ENCODE data around the gene OOSP1. TPM values are rescaled to one million over a fixed set of nuclear protein-coding genes. Genes with fewer than 3 reads are reported as not detected.
"Not testable (repeated sequence)": the region's sequence is repeated elsewhere in the genome, so short reads cannot be mapped to it uniquely, and the experiment has no call there.

OOSP1 gene
- not detected for total RNA-seq

GRCh38 chr11:59938132-59938531 is at the start of gene OOSP1:
OOSP1 (plus strand) TSS chr11:59938432; CDS start chr11:59938455, 23 bp downstream.
- no peak for DNase-seq
- Mint-ChIP-seq H3K27ac (no peak within 1 kb of the TSS), H3K4me1 (ENCODE audit: low read depth) (no peaks in the 10 kb centered on the region), H3K4me3 (no peak within 1 kb of the TSS), H3K36me3 (no peaks in the 10 kb centered on the region), H3K9me3 (no peaks in the 10 kb centered on the region), H3K27me3 (peaks cover 13% of the 10 kb centered on the region)
- POLR2A ChIA-PET: no interaction called here
- CTCF ChIA-PET: no interaction called here
- intact Hi-C loops (cut with micrococcal nuclease): no loop called here

GRCh38 chr11:59891781-59892181 is 46.5 kb upstream of the OOSP1 start:
- no peak overlapping the region for H3K27ac Mint-ChIP-seq
- peaks cover 11% of the 10 kb centered on the region for H3K27me3 Mint-ChIP-seq
- ChIA-PET CTCF (no interaction called here), POLR2A (no interaction called here)
- no peak for DNase-seq
- no peak overlapping the region for H3K4me3 Mint-ChIP-seq
- intact Hi-C loops (cut with micrococcal nuclease): no loop called here
- peaks cover 16% of the 10 kb centered on the region for H3K36me3 Mint-ChIP-seq
- H3K9me3 Mint-ChIP-seq: peaks cover 39% of the 10 kb centered on the region
- no peaks in the 10 kb centered on the region for H3K4me1 Mint-ChIP-seq (ENCODE audit: low read depth)

- ChIA-PET POLR2A (no interaction called here), CTCF (no interaction called here)
- H3K9me3 Mint-ChIP-seq: peaks cover 19% of the 10 kb centered on the region
- H3K27ac Mint-ChIP-seq: no peak overlapping the region
- no peaks in the 10 kb centered on the region for H3K4me1 Mint-ChIP-seq (ENCODE audit: low read depth)
- DNase-seq: no peak
- H3K36me3 Mint-ChIP-seq: peaks cover 7% of the 10 kb centered on the region
- no peak overlapping the region for H3K4me3 Mint-ChIP-seq
- H3K27me3 Mint-ChIP-seq: peaks cover 9% of the 10 kb centered on the region
- intact Hi-C loops (cut with micrococcal nuclease): no loop called here
These were observed 43.6 kb upstream of the OOSP1 start for GRCh38 chr11:59894616-59895015.

- Mint-ChIP-seq H3K9me3 (peaks cover 3% of the 10 kb centered on the region), H3K4me3 (no peak overlapping the region), H3K36me3 (no peaks in the 10 kb centered on the region), H3K27ac (no peak overlapping the region), H3K4me1 (ENCODE audit: low read depth) (no peaks in the 10 kb centered on the region), H3K27me3 (peaks cover 9% of the 10 kb centered on the region)
- ChIA-PET CTCF (no interaction called here), POLR2A (no interaction called here)
- DNase-seq: no peak
- intact Hi-C loops (cut with micrococcal nuclease): no loop called here
These were observed 40.2 kb upstream of the OOSP1 start for GRCh38 chr11:59898046-59898445.

DNA sequence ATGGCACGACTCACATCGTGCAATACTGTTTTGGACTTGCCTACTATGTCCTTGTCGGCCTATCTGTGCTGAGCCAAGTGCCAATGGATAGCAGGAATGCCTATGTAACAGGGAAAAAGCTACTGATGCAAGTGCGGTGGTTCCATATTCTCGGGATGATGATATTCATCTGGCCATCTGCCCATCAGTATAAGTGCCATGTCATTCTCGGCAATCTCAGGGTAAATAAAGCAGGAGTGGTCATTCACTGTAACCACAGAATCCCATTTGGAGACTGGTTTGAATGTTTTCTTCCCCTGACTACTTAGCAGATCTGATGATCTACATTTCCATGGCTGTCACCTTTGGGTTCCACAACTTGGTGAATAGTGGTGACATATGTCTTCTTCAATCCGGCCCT is 39.6 kb upstream of the OOSP1 start:
- no peaks in the 10 kb centered on the region for H3K36me3 Mint-ChIP-seq
- H3K4me1 Mint-ChIP-seq (ENCODE audit: low read depth): no peaks in the 10 kb centered on the region
- ChIA-PET CTCF (no interaction called here), POLR2A (no interaction called here)
- no peak overlapping the region for H3K4me3 Mint-ChIP-seq
- intact Hi-C loops (cut with micrococcal nuclease): no loop called here
- no peak for DNase-seq
- peaks cover 9% of the 10 kb centered on the region for H3K27me3 Mint-ChIP-seq
- H3K27ac Mint-ChIP-seq: no peak overlapping the region
- peaks cover 3% of the 10 kb centered on the region for H3K9me3 Mint-ChIP-seq

DNA sequence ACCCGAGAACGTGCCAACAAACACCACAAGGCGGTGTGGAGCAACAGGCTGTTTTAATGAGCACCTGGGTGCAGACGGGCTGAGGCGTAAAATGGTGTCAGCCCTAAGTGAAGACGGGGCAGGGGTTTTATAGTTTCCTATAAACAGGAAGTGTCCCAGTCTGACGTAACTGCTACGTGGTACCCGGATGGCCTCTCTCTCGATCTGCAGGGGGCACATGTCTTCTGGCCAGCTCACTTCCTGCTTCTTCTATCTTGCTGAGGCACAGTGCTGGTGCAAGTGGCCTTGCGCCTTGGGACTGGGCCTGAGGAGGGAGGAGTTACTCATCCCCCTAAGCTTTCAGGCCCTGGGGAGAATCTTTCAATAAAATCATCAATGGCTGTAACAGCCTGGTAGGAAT is 38.7 kb upstream of the OOSP1 start:
- ChIA-PET POLR2A (no interaction called here), CTCF (no interaction called here)
- no peak for DNase-seq
- Mint-ChIP-seq H3K9me3 (peaks cover 3% of the 10 kb centered on the region), H3K4me1 (ENCODE audit: low read depth) (no peaks in the 10 kb centered on the region), H3K27me3 (peaks cover 3% of the 10 kb centered on the region), H3K4me3 (no peak overlapping the region), H3K27ac (no peak overlapping the region), H3K36me3 (no peaks in the 10 kb centered on the region)
- intact Hi-C loops (cut with micrococcal nuclease): no loop called here

GRCh38 chr11:59900366-59901126 is 37.7 kb upstream of the OOSP1 start:
- Mint-ChIP-seq H3K4me3 (no peak overlapping the region), H3K27me3 (no peaks in the 10 kb centered on the region), H3K9me3 (peaks cover 7% of the 10 kb centered on the region), H3K4me1 (ENCODE audit: low read depth) (no peaks in the 10 kb centered on the region), H3K36me3 (no peaks in the 10 kb centered on the region), H3K27ac (no peak overlapping the region)
- DNase-seq: no peak
- CTCF ChIA-PET: no interaction called here
- intact Hi-C loops (cut with micrococcal nuclease): no loop called here
- POLR2A ChIA-PET: no interaction called here

DNA sequence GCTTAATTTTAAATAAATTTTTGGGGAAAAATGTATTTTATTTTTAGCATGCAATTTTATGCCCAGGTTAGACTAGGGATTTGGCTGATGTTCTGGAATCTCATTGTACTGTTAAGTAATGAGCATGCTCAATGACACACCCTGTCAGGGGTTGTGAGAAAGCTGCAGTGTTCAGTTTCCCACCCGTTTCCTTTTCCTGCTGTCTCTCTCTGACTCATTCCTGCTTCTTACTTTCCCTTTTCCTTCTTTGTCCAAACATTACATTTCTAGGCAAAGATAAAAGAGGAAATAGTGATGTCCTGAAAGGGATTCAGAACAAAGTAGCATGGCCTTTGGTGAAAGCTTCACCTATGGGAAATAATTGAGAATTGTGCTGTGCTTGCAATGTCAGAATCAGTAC is 36.9 kb upstream of the OOSP1 start:
- no peaks in the 10 kb centered on the region for H3K27me3 Mint-ChIP-seq
- peaks cover 7% of the 10 kb centered on the region for H3K9me3 Mint-ChIP-seq
- no peaks in the 10 kb centered on the region for H3K4me1 Mint-ChIP-seq (ENCODE audit: low read depth)
- ChIA-PET CTCF (interaction anchor here (0.7 kb wide), 1 partner anchor 90 kb away, joined by 5 read pairs; no protein-coding TSS in a partner anchor), POLR2A (no interaction called here)
- intact Hi-C loops (cut with micrococcal nuclease): no loop called here
- no peak overlapping the region for H3K4me3 Mint-ChIP-seq
- no peaks in the 10 kb centered on the region for H3K36me3 Mint-ChIP-seq
- no peak for DNase-seq
- H3K27ac Mint-ChIP-seq: no peak overlapping the region

GRCh38 chr11:59903569-59903968 is 34.7 kb upstream of the OOSP1 start:
- intact Hi-C loops (cut with micrococcal nuclease); DNase-seq; POLR2A ChIA-PET; H3K9me3 Mint-ChIP-seq; CTCF ChIA-PET; H3K27ac Mint-ChIP-seq; H3K4me1 Mint-ChIP-seq (ENCODE audit: low read depth); H3K36me3 Mint-ChIP-seq; H3K27me3 Mint-ChIP-seq; H3K4me3 Mint-ChIP-seq: not testable (repeated sequence)

GRCh38 chr11:59918480-59918879 is 19.8 kb upstream of the OOSP1 start:
- DNase-seq: no peak
- no peaks in the 10 kb centered on the region for H3K4me1 Mint-ChIP-seq (ENCODE audit: low read depth)
- peaks cover 2% of the 10 kb centered on the region for H3K27me3 Mint-ChIP-seq
- peaks cover 41% of the 10 kb centered on the region for H3K9me3 Mint-ChIP-seq
- no peak overlapping the region for H3K27ac Mint-ChIP-seq
- intact Hi-C loops (cut with micrococcal nuclease): loop anchor here (2.0 kb wide), 1 partner anchor 164 kb away; the partner anchor contains the start of gene STX3
- no peak overlapping the region for H3K4me3 Mint-ChIP-seq
- H3K36me3 Mint-ChIP-seq: peaks cover 12% of the 10 kb centered on the region
- CTCF ChIA-PET: interaction anchor here (0.6 to 1.9 kb wide), 13 partner anchors 11 to 164 kb away, joined by 3 to 27 read pairs (median 5); partner anchors contain the start of genes MRPL16 and STX3
- POLR2A ChIA-PET: interaction anchor here (1.1 kb wide), 1 partner anchor 165 kb away, joined by 3 read pairs; no protein-coding TSS in a partner anchor

DNA sequence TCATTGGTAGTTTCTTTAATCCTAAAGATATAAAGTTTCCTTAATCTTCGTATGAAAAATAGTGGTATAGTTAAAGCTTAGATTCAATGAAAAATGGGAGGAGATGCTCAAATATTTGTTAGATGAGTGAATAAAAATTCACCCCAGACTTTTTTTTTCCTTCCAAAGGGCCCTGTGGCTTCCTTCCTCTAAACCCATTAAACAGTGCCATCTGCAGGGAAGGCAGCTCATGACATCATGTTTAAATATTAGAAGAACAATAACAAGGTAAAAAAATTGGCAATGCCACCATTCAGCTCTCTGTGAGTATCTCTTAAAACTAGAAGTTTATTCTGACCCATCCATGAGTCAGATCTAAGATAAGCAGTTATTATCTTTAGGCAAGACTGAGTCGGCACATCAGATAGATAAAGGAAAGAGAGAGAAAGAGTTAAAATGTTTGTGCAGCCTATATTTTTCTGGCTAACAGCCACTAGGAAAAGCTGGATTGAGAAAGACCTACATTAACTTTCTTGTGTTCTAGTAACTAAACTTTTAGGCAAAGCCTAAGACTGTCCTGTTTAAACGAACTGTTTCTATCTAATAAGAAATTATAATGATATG is 19.1 kb upstream of the OOSP1 start:
- POLR2A ChIA-PET: interaction anchor here (1.1 kb wide), 1 partner anchor 165 kb away, joined by 3 read pairs; no protein-coding TSS in a partner anchor
- Mint-ChIP-seq H3K9me3 (peaks cover 46% of the 10 kb centered on the region), H3K4me1 (ENCODE audit: low read depth) (no peaks in the 10 kb centered on the region), H3K27ac (no peak overlapping the region), H3K27me3 (peaks cover 2% of the 10 kb centered on the region), H3K36me3 (peaks cover 13% of the 10 kb centered on the region), H3K4me3 (no peak overlapping the region)
- peak; percentile 33 for DNase-seq
- CTCF ChIA-PET: interaction anchor here (0.6 to 1.9 kb wide), 15 partner anchors 10 to 166 kb away, joined by 3 to 27 read pairs (median 5); partner anchors contain the start of genes MRPL16 and STX3
- intact Hi-C loops (cut with micrococcal nuclease): loop anchor here (1.0 to 2.0 kb wide), 2 partner anchors 96 to 164 kb away; partner anchors contain the start of gene STX3

GRCh38 chr11:59923813-59924212 is 14.4 kb upstream of the OOSP1 start:
- Mint-ChIP-seq H3K36me3 (peaks cover 20% of the 10 kb centered on the region), H3K27me3 (peaks cover 8% of the 10 kb centered on the region), H3K9me3 (peaks cover 69% of the 10 kb centered on the region), H3K4me3 (no peak overlapping the region), H3K27ac (no peak overlapping the region), H3K4me1 (ENCODE audit: low read depth) (no peaks in the 10 kb centered on the region)
- intact Hi-C loops (cut with micrococcal nuclease): no loop called here
- no peak for DNase-seq
- CTCF ChIA-PET: interaction anchor here (1.5 kb wide), 1 partner anchor 101 kb away, joined by 3 read pairs; no protein-coding TSS in a partner anchor
- POLR2A ChIA-PET: interaction anchor here (0.6 kb wide), 1 partner anchor 168 kb away, joined by 3 read pairs; the partner anchor contains the start of gene STX3

Measured in activated CD4-positive, alpha-beta memory T cell treated with anti-CD3 and anti-CD28 coated beads for 36 hours (primary cell).